NK-92 treated with Interleukin-12 subunit alpha and Interleukin-12 subunit beta, amount 100 ng/mL, for 24 hours (cell line): ENCODE measurements around the gene HNMT.
"Not testable (repeated sequence)": the region's sequence is repeated elsewhere in the genome, so short reads cannot be mapped to it uniquely, and the experiment has no call there.

ENCODE experiments used
- DNase-seq: peaks from one replicate; lab custom pipeline; 2025; lab: John Stamatoyannopoulos, UW

Gene HNMT

DNA sequence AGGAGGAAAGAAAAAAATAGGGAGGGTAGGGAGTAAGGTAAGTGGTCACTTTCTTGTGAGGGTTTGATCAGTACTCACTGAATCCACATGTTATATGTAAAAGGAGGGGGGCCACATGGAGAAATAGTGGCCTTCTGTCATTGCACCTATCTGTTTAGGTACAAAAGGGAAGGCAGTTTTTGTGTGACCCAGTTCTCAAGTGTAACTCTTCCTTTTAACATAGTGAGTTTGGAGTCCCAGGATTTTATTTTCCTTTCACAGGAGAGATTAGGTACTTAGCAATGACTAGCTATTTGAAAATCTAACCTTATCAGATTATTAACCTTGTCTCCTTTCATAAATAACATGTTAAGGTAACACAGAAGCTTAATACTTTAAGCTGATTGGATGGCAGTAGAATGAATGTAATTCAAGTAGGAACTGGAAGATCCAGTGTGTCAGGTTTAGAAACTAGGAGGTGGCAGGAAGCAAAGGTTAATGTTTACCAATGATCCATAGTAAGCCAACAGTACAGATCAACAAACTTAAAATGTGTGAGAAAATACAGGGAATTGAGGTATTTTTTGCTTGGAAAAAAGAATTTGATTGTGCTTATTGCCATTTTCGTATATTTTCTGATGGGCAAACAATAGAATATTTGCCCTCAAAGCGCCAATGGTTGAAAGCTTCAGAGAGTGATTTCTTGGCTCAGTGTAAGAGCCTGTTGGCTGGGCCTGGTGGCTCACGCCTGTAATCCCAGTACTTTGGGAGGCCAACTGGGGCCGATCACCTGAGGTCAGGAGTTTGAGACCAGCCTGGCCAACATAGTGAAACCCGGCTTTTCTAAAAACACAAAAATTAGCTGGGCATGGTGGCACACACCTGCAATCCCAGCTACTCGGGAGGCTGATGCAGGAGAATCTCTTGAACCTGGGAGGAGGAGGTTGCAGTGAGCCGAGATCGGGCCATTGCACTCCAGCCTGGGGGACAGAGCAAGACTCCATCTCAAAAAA is 11.3 kb downstream of the HNMT start:
- no peak for DNase-seq

DNA sequence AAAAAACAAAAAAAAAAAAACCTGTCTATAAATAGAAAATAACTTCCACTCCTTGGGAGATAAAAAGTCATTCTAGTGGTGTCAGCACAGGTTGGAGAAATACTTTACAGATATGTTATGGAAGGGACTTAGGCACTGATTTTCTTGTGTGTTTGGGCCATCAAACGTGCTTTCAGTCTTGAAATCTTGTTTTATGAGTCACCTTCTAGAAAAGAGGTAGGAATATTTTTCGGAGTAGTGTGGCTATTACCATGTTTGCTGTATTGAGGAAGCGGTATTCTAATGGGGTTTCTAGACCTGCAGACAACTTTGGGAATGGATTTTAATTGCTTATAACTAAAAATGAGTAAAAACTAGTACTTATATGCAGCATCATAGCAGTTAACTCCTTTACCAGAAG is 12.0 kb downstream of the HNMT start:
- no peak for DNase-seq

DNA sequence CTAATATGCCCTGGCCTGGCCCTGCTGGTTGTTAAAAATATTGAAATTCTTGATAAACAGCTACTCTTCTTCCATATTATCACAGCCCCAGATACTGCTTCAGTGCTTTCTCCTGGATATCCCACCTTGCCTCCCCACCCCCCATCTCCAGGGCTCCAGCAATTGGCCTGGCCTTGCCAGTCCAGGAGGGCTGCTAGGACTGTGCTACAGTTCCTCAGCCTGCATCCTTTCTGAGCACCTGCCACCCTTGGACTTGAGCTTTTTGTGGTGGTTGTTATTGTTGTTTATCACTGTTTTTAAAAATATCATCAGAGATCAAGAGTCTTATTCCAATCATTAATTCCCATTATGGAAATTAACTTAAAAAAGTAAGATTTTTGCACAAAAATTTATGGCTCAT is 13.5 kb downstream of the HNMT start:
- DNase-seq = no peak

DNA sequence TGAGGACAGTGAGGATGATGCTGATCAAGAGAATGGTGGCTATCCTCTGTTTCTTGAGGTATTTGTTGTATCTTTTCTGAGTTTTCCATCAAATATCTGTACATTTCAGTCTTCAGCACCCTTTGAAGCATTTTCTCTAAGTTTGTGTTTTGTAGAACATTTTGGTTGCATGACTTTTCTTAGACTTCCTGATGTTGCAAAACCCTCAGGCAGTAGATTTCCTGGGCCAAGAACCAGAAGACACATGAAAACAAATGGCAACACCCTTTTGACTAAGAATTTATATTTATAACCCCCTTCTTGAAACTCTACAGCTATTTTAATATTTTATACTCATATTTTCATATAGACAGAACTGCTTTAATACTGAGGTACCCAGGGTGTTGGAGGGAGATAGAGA is 16.2 kb downstream of the HNMT start:
- no peak for DNase-seq

DNA sequence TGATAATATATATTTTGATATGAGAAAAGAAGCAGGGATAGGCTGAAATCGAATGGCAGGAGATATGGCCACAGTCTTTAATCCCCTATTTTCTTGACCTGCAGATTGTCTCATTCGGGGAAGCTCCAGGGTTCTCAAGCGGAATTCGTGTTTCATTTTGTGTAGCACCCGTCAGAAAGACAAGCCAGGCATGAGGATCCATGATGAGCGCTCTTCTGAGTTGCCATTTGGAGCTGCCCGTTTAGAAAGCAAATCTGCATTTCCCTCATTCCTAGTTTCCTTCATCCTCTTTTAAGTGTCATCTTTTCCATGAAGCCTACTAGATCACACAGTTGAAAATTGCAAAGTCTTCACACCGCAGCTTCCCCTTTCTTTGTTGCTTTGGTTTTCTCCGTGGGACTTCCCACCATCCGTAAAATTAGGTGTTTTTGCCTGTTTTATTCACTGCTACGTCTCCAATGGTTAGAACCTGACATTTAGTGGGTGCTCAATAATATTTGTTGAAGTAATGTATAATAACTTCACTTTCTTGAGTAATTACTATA is 16.9 kb downstream of the HNMT start:
- DNase-seq = no peak

DNA sequence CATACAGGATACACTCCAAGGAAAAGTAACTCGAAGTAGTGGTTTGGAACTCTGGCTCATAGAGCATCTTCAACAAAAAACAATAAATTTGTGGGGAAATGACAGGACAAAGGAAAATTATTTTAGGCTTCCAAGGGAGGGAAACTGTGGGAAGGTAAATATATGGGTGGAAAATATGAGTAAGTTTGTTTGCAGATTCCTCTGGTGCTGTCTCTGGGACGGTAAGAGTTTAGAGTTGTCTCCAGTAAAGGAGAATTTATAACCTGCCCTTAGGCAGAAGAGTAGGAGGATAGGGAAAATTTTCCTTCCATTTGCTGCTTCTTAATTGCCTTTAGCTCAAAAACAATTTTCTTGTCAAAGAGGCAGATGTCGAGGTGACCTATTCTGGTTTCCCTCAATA is 19.3 kb downstream of the HNMT start:
- no peak for DNase-seq

DNA sequence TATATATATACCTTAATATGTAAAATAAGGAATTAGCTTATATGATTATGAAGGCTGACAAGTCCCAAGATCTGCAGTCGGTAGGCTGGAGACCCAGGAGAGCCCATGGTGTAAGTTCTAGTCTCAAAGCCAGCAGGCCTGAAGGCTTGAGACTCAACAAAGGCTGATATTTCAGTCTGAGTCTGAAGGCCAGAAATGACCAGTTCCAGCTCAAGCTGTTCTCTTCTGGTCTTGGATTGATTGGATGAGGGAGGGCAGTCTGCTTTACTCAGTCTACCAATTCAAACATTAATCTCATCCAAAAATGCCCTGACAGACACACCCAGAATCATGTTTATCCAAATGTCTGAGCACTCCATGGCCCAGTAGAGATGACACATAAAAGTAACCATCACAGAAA is 22.0 kb downstream of the HNMT start:
- DNase-seq = no peak

DNA sequence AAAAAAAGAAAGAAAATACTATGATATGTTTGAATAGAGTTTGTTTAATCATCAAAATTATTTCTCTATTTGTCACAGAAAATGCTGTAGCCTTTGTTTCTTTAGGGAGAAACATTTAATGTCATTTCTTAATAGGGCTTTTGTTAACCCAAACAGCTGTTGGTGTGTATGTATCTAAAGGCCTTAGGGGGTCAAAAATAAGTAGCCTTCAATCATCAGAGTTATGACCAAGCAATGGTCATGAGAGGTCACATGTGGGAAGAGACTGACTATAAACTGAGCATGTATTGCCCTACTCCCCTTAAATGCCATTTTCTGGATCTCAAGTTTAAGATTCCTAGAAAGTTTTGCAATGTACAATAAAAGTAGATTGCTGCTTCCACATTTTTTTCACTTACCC is 22.7 kb downstream of the HNMT start:
- DNase-seq = no peak

DNA sequence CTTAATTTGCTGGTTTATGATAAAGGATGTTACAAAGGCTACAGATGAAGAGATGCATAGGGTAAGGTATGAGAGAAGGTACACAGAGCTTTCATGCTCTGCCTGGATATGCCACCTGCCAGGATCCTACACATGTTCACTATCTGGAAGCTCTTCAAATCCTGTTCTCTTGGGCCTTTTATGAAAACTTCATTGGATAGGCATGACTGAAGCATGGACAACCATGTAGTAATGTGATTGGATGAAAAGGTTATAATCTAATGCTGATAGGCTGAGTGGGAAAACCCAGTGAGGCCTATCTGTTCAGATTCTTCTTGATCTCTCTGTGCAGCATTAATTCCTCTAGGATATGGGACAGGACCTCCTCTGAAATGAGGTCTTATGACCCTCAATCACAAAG is 26.8 kb downstream of the HNMT start:
- DNase-seq = no peak

DNA sequence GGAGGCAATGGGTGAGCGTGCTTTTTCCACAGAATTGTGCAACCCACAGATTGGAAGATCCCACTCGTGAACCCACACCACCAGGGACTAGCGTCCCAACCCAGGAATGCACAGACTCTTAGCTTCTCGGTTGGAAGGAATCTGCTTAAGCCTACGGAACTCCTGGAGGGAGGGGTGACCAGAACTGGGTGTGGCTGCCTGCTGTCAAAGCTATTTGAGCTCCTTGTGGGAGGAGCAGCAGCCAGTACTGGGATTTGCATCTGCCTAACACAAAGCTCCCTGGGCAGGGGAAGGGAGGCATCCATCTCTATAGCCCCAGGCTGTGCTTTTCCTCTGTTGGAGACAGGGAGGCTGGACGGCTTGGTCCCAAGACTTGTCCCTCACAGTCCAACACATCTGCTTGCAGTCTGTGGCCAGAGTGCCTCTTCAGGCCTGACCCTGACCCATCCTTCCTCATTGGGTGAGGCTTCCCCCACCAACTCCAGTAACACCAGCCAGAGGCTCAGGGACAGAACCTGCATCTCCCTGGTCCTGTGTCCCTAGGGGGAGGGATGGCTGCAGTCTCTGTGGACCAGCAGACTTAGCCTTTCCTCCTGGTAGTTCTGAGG is 27.9 kb downstream of the HNMT start:
- no peak for DNase-seq

DNA sequence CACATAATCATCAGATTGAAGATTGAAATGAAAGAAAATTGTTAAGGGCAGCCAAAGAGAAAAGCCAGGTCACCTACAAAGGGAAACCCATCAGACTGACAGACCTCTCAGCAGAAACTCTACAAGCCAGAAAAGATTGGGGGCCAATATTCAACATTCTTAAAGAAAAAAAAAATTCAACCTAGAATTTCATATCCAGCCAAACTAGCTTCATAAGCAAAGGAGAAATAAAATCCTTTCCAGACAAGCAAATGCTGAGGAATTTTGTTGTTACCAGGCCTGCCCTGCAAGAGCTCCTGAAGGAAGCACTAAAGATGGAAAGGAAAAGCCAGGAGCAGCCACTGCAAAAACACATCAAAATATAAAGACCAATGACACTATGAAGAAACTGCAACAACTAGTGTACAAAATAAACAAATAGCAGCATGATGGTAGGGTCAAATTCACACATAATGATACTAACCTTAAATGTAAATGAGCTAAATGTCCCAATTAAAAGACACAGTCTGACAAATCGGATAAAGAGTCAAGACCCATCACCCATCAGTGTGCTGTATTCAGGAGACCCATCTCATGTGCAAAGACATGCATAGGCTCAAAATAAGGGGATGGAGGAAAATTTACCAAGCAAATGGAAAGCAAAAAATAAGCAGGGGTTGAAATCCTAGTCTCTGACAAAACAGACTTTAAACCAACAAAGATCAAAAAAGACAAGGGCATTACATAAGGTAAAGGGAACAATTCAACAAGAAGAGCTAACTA is 29.6 kb downstream of the HNMT start:
- not testable (repeated sequence) for DNase-seq

DNA sequence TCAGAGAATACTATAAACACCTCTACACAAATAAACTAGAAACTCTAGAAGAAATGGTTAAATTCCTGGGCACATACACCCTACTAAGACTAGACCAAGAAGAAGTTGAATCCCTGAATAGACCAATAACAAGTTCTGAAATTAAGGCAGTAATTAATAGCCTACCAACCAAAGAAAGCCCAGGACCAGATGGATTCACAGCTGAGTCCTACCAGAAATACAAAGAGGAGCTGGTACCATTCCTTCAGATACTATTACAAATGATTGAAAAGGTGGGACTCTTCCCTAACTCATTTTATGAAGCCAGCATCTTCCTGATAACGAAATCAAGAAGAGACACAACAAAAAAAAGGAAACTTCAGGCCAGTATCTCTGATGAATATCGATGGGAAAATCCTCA is 31.1 kb downstream of the HNMT start:
- DNase-seq = not testable (repeated sequence)

DNA sequence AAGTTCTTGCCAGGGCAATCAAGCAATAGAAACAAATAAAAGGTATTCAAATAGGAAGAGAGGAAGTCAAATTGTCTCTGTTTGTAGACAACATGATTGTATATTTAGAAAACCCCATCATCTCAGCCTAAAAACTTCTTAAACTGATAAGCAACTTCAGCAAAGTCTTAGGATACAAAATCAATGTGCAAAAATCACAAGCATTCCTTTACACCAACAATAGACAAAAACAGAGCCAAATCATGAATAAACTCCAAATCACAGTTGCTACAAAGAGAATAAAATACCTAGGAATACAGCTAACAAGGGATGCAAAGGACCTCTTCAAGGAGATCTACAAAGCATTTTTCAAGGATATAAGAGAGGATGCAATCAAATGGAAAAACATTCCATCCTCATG is 31.9 kb downstream of the HNMT start:
- not testable (repeated sequence) for DNase-seq

DNA sequence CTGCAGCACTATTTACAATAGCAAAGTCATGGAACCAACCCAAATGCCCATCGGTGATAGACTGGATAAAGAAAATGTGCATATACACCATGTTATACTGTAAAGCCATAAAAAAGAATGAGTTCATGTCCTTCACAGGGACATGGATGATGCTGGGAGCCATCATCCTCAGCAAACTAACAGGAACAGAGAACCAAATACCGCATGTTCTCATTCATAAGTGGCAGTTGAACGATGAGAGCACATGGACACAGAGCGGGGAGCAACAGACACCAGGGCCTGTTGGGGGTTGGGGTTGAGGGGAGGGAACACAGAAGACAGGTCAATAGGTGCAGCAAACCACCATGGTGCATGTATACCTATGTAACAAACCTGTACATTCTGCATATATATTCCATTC is 33.5 kb downstream of the HNMT start:
- no peak for DNase-seq

DNA sequence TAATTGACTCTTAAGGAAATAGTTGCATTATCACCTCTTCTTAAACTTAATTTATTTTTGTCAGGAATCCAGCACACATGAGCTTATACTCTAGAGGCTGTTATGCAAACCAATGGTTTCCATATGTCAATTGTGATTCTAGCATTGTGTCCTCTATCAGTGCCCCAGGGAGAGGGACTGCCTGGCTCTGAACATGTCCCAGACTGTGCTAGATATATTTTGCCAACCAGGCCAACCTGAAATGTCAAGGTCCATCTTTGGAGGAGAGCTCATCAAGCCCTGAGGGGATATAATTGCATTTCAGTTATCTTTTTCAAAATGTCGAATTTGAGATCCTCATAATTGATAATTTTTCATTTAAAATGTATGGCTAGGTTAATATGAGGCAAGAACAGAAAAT is 34.2 kb downstream of the HNMT start:
- DNase-seq = no peak

DNA sequence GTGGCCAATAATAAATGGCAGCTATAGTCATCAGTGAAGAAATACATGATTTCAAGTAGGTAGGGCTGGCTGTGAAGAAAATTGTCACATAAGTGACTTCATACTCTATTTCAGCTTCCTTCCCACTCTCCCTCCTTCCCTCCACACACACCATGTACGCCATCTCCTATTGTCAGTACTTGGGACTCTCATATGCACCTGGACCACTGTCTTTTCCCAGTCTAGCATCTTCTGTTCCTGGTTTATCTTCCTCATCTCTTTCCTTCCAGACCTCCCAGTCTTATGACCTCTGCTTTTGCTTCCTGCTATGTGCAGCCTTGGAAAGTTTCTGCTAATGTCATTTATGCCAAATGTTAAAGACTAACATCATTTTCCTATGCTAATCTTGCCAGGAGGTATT is 35.0 kb downstream of the HNMT start:
- DNase-seq = no peak

DNA sequence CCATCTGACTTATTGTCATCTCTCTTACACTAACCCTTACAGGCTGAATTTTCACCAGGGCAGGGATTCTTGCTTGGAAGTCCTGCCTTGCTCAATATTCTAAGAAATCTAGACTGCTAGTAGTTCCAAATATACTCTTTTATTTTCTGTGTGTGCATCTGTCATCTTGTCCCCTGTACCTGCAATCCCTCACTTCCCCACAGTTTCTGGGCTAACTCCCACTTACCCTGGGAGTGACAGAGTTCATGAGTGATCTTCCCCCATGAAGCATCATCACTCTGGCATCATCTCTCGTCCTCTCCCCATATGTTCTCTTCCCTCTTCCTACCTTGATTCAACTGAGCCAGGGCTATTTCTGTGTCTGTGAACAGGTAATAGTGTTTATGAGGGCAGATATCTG is 35.7 kb downstream of the HNMT start:
- DNase-seq = no peak

DNA sequence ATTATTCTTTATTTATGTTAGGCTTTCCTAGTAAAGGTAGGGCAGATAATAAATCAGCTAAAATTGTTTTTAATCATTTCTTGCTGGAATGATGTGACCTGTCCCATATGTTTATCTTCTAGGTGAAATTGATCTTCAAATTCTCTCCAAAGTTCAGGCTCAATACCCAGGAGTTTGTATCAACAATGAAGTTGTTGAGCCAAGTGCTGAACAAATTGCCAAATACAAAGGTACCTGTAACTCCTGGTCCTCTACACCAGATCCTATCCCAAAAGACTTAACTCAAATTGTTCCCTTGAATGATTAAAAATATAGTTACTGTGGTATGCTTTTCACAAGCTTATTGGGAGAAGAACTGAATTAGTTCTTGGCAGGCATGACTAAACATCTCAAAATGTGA is 36.5 kb downstream of the HNMT start:
- DNase-seq = no peak

DNA sequence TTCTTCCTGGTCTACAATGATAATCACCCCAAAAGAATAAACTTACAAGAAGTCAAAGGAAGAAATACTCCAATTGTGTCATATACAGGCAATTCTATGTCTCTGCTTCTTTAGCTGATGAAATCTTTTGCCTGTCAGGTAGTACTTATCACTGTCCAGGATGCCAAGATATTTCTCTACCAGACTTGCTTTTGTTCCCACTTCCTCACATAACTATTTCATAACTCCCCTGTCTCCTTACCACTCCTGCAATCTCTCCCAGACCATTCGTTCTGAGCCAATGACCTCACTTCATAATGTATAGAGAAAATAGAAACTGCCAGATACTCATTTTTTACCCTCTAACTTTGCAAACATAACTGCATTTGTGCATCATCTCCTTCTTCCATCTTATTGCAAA is 39.1 kb downstream of the HNMT start:
- no peak for DNase-seq

DNA sequence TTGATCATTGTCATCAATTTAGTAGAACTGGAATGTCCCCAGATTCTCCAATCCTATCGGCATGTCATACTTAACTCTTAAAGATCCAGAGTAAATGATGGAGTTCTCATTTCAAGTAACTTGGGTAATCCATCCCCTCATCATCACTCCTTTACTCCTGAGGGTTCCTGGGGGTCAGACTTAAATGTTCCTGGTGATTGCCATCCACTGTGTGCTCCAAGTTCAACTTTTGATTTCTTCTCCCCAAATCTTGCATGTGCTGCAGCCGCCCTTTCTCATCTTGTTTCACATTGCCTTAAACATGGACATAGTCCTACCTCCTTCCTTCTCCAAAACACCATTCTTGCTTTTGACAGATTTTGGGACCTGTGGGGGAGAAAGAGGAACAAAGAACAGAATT is 43.2 kb downstream of the HNMT start:
- DNase-seq = no peak

DNA sequence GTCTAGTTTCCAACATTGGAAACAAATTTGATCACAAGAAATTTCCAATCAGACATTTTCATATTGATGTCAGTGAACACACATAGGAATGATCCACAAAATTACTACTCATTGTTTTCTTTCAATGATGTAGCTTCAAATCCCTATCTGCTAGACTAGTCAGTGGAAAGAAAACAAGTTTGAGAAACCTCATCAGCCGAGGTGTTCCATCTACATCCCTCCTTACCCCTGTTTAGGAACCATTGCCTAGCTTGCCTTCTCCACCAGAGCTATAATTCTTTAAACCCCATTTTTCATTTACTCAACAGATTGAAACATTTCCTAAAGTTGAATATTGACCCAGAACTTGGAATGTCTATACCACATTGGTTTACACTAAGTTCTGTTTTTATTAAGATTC is 45.3 kb downstream of the HNMT start:
- DNase-seq = no peak

DNA sequence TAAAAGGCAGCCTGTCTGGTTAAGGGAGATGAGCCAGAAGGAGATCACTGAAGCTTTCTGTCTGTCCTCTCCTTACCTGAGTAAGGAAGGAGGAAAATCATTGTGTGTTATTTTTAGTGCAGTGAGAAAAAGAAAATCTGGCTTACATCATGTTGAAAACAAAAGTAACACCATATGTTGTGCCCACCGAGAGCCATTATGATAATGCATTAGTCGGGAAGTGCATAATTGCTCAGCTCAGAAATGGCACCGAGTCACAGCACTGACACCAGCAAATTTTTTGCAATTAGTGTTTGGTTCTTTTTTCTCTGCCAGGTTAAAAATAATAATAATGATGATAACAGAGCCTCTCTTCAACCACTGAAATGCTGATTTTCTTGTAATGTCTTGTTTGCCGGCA is 46.6 kb downstream of the HNMT start:
- DNase-seq = no peak

DNA sequence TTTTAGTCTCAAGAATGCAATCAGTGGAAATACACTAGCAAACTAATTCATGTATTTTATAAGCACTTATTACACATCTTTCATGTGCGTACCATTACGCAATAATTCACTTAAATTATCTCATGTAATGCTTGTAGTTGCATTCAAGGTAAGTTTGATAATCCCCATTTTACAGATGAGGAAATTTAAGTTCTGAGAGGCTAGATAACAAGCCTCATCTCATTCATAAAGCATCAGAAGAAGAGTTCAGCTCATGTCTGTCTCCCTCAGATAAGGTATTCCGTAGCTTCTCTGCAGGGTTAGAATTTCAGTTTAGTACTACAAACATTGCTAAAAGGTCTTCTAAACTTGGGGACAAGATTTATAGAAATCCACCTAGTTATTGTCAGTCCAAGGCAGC is 47.8 kb downstream of the HNMT start:
- no peak for DNase-seq
